NCI-H460 (cell line): ENCODE results near the gene RBM20. TPM values are rescaled to one million over a fixed set of nuclear protein-coding genes. Genes with fewer than 3 reads are reported as not detected.

Experiments used
- DNase-seq: peaks from one replicate; pipeline ENCODE4 v3.0.0-alpha.2; 2016; ENCODE audit warnings: low read depth; ENCODE audit errors: extremely low read depth
- small RNA-seq, 2 experiments: library from RNA; depleted of rRNA; stranded (forward); fragments of <200 nt; gene quantifications; one replicate each; pipeline ENCODE3, GENCODE V24; 2014
- total RNA-seq: library from RNA; depleted of rRNA; stranded (reverse); fragments of >200 nt; shearing (Covaris generic); gene quantifications from 2 replicates; pipeline ENCODE4 v1.2.3, GENCODE V29; 2014; rRNA removed

RBM20 gene
- total RNA-seq, 1 experiment from 2014 or later, result 2.0 TPM

- no peak for DNase-seq
Observed at GRCh38 chr10:110880012-110880411, 235.9 kb downstream of the RBM20 start.

- no peak for DNase-seq
Observed at GRCh38 chr10:110881247-110881646, 237.1 kb downstream of the RBM20 start.

- no peak for DNase-seq
Observed at GRCh38 chr10:110881905-110882304, 237.8 kb downstream of the RBM20 start.

- DNase-seq, result no peak
Observed at GRCh38 chr10:110883924-110884323, 239.8 kb downstream of the RBM20 start.

GRCh38 chr10:110885932-110886674 is 242.0 kb downstream of the RBM20 start:
- DNase-seq, result no peak

- no peak for DNase-seq
Observed at GRCh38 chr10:110887560-110887959, 243.4 kb downstream of the RBM20 start.

Small RNAs within 50 kb of the gene (small RNA-seq; reads per million reads assigned to genes)
- gene RF00019 (0 reads per million in 2 experiments), gene RN7SKP288 (0 reads per million in 2 experiments), gene RNA5SP327 (0 reads per million in 2 experiments)

Other genes with a start within 250 kb of the RBM20 start
- 73.6 and 74.9 TPM in 2 replicates for gene DUSP5, start 146.4 kb upstream of the RBM20 start, total RNA-seq
- 41.8 and 52.3 TPM in 2 replicates for gene SMC3, start 76.6 kb upstream of the RBM20 start, total RNA-seq
- gene PDCD4, start 227.6 kb downstream of the RBM20 start, total RNA-seq, result 71.5 and 82.1 TPM in 2 replicates